HFFc6 (cell line): Measurements from ENCODE around the gene C12orf57. TPM values are rescaled to one million over a fixed set of nuclear protein-coding genes. Genes with fewer than 3 reads are reported as not detected.
"Not testable (repeated sequence)": the region's sequence is repeated elsewhere in the genome, so short reads cannot be mapped to it uniquely, and the experiment has no call there.

Experiments used
- DNase-seq: peaks from one replicate; pipeline ENCODE4 v3.0.0-alpha.2; 2018
- H3K27ac Mint-ChIP-seq: 2 replicates; pipeline ENCODE4 v1.8.0; 2020; ENCODE audit warnings: mild to moderate bottlenecking, mixed read lengths
- H3K27me3 Mint-ChIP-seq: 2 replicates; pipeline ENCODE4 v1.8.0; 2021; ENCODE audit warnings: mild to moderate bottlenecking, moderate library complexity, mixed read lengths; ENCODE audit not compliant: insufficient read depth
- H3K36me3 Mint-ChIP-seq: 2 replicates; pipeline ENCODE4 v1.8.0; 2021; ENCODE audit warnings: low read depth, mixed read lengths
- H3K4me1 Mint-ChIP-seq: 2 replicates; pipeline ENCODE4 v1.8.0; 2020; ENCODE audit warnings: low read depth, mixed read lengths
- H3K4me3 Mint-ChIP-seq: 2 replicates; pipeline ENCODE4 v1.8.0; 2020; ENCODE audit warnings: mild to moderate bottlenecking, moderate library complexity, mixed read lengths
- H3K9me3 Mint-ChIP-seq: 2 replicates; pipeline ENCODE4 v1.8.0; 2020; ENCODE audit warnings: mild to moderate bottlenecking, mixed read lengths
- CTCF ChIP-seq: fragments of 200-600 bp; sonication (generic); IDR thresholded peaks from 2 replicates; pipeline ENCODE4 v1.5.0; 2021; ENCODE audit warnings: antibody characterized with exemption, mild to moderate bottlenecking
- total RNA-seq, 6 experiments: library from RNA; stranded (reverse); fragmentation: NEBNext Ultra II Directional; extraction: Animal tissue kit (Norgen Biotek cat#: 25700); gene quantifications; 2 replicates in 1 of 6; 3 replicates in 5 of 6; pipeline ENCODE4 v1.2.3, GENCODE V29; 2021

Gene C12orf57
- total RNA-seq, 6 experiments from 2014 or later, result 115 to 131 (median 123) TPM

- H3K36me3 Mint-ChIP-seq, result no peaks in the 10 kb centered on the region
- no peaks in the 10 kb centered on the region for H3K4me1 Mint-ChIP-seq
- no peak for DNase-seq
- H3K27ac Mint-ChIP-seq, result no peak overlapping the region
- no peak overlapping the region for H3K4me3 Mint-ChIP-seq
- H3K27me3 Mint-ChIP-seq, result no peaks in the 10 kb centered on the region; the same call in 1 of the 2 replicates
- no peak for TF ChIP-seq CTCF
- H3K9me3 Mint-ChIP-seq, result no peaks in the 10 kb centered on the region
Observed at GRCh38 chr12:6902448-6902847, 41.4 kb upstream of the C12orf57 start.

- H3K4me3 Mint-ChIP-seq, result no peak overlapping the region
- no peak for DNase-seq
- no peaks in the 10 kb centered on the region for H3K36me3 Mint-ChIP-seq
- H3K4me1 Mint-ChIP-seq, result no peaks in the 10 kb centered on the region
- no peaks in the 10 kb centered on the region; the same call in 1 of the 2 replicates for H3K27me3 Mint-ChIP-seq
- H3K9me3 Mint-ChIP-seq, result no peaks in the 10 kb centered on the region
- no peak for TF ChIP-seq CTCF
- H3K27ac Mint-ChIP-seq, result no peak overlapping the region
Observed at GRCh38 chr12:6903722-6904121, 40.1 kb upstream of the C12orf57 start.

- peak; percentile 93 for DNase-seq
- no peak for TF ChIP-seq CTCF
- Mint-ChIP-seq H3K4me1 (no peaks in the 10 kb centered on the region), H3K27me3 (no peaks in the 10 kb centered on the region; the same call in 1 of the 2 replicates), H3K27ac (no peak within 1 kb of the TSS), H3K36me3 (no peaks in the 10 kb centered on the region), H3K9me3 (no peaks in the 10 kb centered on the region), H3K4me3 (no peak within 1 kb of the TSS)
Observed at GRCh38 chr12:6904280-6905276, 39.2 kb upstream of the C12orf57 start, which contains the start of gene LRRC23. Gene LRRC23 (plus strand): TSS chr12:6904822. CDS start chr12:6905634, 812 bp downstream.

GRCh38 chr12:6905414-6906040, 38.3 kb upstream of the C12orf57 start:
- no peaks in the 10 kb centered on the region; the same call in 1 of the 2 replicates for H3K27me3 Mint-ChIP-seq
- no peaks in the 10 kb centered on the region for H3K4me1 Mint-ChIP-seq
- no peak overlapping the region for H3K27ac Mint-ChIP-seq
- H3K9me3 Mint-ChIP-seq, result no peaks in the 10 kb centered on the region
- DNase-seq, result no peak
- no peak for TF ChIP-seq CTCF
- no peaks in the 10 kb centered on the region for H3K36me3 Mint-ChIP-seq
- H3K4me3 Mint-ChIP-seq, result no peak overlapping the region

DNA sequence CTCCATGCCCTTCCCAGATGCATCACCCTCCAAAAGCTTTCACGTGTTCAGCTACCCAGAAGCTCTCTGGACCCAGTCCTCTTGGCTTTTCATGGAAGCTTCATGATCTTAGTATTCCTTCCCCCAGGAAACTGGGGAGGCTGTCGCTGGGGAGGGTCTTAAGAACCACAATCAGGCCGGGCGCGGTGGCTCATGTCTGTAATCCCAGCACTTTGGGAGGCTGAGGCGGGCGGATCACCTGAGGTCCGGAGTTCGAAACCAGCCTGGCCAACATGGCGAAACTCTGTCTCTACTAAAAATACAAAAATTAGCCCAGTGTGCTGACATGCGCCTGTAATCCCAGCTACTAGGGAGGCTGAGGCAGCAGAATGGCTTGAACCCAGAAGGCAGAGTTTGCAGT, 35.7 kb upstream of the C12orf57 start:
- not testable (repeated sequence) for H3K36me3 Mint-ChIP-seq, H3K27me3 Mint-ChIP-seq, H3K9me3 Mint-ChIP-seq, H3K4me1 Mint-ChIP-seq, H3K4me3 Mint-ChIP-seq, H3K27ac Mint-ChIP-seq, DNase-seq
